Smooth muscle cell of bladder (primary cell): Measurements from ENCODE around the gene F8A1. TPM values are rescaled to one million over a fixed set of nuclear protein-coding genes. Genes with fewer than 3 reads are reported as not detected.

ENCODE experiments used
- total RNA-seq: library from RNA; depleted of rRNA; stranded (reverse); fragments of >200 nt; gene quantifications from 2 replicates; pipeline ENCODE4 v1.2.3, GENCODE V29; 2014

The F8A1 gene
- total RNA-seq: 1.1 and 1.3 TPM in 2 replicates

DNA sequence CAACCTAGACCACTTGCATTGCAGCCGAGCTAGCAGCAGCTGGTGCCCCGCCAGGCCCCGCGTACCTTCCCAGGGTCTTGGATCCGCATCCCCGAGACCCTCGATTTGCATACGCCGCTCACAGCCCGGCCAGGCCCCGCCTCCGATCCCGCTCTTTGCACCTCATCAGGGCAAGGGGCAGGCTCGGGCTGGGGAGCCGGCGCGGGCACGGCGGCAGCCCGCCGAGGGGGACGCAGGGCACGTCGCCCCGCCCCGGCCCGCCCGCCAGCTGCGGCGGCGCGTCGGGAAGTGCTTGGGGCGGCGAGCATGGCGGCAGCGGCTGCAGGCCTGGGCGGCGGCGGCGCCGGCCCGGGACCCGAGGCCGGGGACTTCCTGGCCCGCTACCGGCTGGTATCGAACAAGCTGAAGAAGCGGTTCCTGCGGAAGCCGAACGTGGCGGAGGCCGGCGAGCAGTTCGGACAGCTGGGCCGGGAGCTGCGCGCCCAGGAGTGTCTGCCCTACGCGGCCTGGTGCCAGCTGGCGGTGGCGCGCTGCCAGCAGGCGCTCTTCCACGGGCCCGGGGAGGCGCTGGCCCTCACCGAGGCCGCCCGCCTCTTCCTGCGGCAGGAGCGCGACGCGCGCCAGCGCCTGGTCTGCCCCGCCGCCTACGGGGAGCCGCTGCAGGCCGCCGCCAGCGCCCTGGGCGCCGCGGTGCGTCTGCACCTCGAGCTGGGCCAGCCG is at the start of gene F8A1:
F8A1 (plus strand) TSS at position 287 of the 720 bp plus-strand sequence; CDS start at position 307, 20 bp downstream.

Other genes starting within 250 kb of the F8A1 start
- gene CTAG2, start 232.8 kb upstream of the F8A1 start, total RNA-seq: not detected in 2 replicates
- 2.7 and 5.0 TPM in 2 replicates for gene GAB3, start 135.3 kb upstream of the F8A1 start, total RNA-seq
- gene DKC1, start 123.5 kb upstream of the F8A1 start, total RNA-seq: 24.7 and 36.7 TPM in 2 replicates
- gene MPP1, start 80.9 kb upstream of the F8A1 start, total RNA-seq: 30.3 and 33.7 TPM in 2 replicates
- not detected in 2 replicates for gene SMIM9, start 51.7 kb upstream of the F8A1 start, total RNA-seq
- gene F8, start 136.4 kb downstream of the F8A1 start, total RNA-seq: 4.4 and 5.6 TPM in 2 replicates
- gene FUNDC2, start 140.5 kb downstream of the F8A1 start, total RNA-seq: 33.6 and 59.7 TPM in 2 replicates
- gene CMC4, start 184.8 kb downstream of the F8A1 start, total RNA-seq: 5.4 and 9.1 TPM in 2 replicates
- gene MTCP1, start 184.8 kb downstream of the F8A1 start, total RNA-seq: 24.9 and 25.3 TPM in 2 replicates
- gene BRCC3, start 185.2 kb downstream of the F8A1 start, total RNA-seq: 8.2 and 10.8 TPM in 2 replicates